GM10847 (cell line): ENCODE results near the gene USP40.

Experiments used
- POLR2A ChIP-seq: IDR thresholded peaks from 2 replicates; pipeline ENCODE4 v1.6.1; 2011; ENCODE audit not compliant: insufficient read length; ENCODE audit errors: extremely low read depth

Gene USP40

DNA sequence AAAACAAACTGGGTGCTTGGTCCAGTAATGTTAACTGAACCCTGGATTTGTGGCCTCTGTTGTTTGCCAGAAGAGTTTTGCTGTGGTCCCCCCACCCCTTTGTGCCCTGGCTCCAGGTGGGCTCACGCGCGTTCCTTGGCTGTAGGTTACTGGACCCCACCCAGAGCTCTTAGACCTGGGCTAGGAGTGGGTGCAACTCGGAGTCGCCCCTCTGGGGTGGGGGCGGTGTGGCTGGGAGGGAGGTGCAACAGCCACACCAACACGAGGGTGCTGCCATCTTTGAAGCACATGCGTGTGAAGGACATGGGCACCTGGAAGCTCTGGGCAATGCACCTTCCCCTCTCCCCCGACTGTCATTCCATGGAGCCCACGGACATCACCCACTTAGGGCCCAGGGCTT lies 92.7 kb downstream of the USP40 start:
- no peak for TF ChIP-seq POLR2A

DNA sequence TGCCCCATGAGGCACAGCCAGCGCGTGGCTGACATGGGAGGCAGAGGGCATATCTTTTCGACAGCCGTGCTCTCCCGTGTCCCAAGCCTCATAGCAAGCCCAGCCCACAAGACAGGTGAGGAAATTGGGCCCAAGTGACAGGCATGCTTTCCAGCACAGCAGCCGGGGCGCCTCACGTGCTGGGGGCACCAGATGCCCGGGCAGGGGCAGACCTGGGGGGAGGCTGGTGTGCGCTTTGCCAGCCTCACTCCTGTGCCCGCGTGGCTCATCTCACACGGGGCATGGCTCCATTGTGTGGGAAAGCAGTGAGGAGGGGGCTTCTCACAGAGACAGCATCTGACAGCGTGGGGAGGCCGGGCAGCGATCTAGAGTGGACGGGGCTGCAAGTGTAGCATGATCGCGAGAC lies 93.2 kb downstream of the USP40 start:
- no peak for TF ChIP-seq POLR2A

DNA sequence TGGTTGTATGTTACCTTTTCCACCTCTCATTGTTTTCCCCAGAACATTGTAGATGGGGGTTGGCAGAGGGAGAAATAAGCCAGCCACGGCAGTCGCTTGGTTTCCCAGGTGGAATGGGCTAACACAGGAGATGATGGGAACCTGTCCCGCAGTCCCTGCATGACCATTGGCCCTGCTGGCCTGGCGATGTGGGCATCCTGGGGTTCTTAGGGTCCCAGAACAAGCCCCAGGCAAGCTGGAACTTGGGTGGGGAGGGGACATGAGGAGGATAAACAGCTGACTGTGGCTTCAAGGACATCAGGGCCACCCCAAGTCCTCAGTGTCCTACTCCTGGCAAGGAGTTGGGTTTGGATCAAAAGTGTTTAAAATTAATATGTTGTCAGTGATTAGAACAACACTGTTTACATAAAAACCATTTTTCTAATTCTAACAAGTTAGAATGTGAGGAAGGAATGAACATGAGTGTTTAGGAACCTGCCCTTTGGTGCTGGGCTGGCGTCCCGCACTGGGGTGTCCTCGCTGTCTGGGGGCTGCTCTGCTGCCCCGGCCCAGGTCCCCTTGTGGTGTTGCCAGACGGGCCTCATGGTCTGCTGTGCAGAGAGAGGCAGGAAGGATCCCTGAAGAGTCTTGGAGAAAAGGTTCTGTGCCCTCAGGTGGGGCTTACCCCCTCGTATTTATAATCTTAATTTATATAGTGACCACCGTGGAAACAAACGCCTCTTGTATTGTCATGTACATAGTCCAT lies 95.1 kb downstream of the USP40 start:
- no peak for TF ChIP-seq POLR2A

DNA sequence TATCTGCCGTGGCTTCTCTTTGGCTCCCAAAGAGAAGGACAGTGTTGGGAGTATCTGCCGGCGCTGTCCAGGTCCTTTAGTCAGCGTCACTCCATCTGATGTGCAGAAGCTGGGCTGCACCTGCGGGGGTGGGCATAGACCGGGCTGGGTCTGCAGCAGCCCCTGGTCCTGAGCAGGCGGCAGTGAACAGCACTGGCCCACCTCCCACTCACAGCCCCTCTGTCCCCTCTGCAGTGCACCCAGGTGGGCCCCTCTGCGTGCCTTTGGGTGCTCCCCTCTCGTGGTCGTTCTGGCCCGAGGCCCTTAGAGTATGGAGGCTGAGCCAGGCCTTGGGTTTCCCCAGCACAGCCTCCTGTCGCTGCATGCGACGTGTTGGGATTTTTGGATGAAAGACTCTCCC lies 95.7 kb downstream of the USP40 start:
- TF ChIP-seq POLR2A, result no peak

DNA sequence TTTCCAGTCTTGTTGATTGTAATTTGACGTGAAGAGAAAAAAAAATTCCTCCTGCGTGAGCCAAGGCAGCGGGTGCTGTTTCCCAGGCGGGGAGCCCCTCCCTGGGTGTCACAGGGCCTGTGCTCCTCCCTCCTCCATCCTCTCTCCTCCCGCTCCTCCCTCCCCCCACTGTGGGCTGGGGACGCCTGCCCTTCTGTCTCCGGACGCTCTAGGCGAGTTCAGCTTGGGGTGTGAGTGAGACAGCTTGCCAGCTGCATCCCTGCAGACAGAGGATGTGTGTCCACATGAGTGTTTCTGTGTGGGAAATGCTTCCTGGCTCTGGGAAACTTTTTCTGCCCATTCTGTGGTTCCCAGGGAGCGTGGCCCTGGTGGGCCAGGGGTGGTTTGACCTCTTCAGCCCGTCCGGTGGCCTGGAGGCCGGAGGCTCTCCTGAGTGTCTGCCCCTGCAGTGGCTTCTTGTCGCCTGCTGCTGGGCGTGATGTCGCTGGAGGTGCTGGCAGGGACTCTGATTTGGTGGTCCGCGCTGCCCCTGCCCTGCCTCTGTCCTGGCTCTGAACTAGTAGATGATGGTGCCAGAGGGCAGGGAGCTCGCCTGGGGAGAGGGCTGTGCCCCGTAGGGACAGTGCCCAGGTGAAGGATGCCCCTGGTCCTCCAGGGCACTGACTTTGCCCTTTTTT lies 96.4 kb downstream of the USP40 start:
- no peak for TF ChIP-seq POLR2A

DNA sequence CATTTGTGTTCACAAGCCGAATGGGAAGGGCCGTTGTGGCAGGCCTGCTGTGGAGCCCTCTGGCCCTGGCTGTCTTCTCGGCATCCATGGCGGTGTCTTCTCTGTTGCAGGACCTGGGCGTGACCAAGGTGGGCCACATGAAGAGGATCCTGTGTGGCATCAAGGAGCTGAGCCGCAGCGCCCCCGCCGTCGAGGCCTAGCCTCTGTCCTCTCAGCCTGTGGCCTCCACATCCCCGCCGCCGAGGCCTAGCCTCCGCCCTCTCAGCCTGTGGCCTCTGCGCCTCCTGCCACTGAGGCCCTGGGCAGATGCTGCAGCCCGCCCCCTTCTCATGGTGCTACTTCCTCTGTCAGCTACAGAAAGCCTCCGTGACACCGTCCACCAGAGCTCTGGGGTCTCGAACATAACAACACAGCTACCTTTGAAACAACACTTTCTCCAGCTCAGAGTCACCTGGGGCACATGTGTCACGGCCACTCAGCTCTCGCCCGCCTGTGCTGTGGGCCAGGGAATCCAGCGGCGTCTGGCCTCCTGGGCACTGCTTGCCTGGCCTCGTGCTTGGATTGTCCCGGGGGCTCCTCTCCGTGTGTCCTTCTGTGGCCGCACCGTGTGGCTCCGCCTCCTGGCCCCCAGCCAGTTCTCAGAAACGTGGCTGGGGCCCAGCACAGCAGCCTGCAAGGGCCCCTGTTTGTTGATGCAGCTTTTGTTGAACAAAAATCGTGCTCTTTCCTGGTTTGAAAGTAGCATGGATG lies 97.1 kb downstream of the USP40 start:
- TF ChIP-seq POLR2A, result no peak

DNA sequence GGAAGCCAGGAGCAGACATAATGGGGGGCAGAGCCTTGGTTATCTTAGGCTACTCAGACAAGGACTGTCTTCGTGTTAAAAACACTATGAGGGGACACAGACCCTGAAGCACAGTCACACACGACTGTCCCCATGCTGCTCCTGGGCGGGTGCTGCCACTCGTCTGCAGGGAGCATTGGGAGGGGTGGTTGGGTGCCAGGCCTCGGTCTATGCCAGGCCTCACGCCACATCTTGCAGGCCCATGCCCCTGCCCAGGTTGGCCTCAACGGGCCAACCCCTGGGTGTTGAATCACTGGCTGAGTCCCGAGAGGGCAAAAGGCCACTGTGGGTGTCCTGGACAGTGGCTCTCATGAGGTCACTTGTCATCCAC lies 97.9 kb downstream of the USP40 start:
- no peak for TF ChIP-seq POLR2A

DNA sequence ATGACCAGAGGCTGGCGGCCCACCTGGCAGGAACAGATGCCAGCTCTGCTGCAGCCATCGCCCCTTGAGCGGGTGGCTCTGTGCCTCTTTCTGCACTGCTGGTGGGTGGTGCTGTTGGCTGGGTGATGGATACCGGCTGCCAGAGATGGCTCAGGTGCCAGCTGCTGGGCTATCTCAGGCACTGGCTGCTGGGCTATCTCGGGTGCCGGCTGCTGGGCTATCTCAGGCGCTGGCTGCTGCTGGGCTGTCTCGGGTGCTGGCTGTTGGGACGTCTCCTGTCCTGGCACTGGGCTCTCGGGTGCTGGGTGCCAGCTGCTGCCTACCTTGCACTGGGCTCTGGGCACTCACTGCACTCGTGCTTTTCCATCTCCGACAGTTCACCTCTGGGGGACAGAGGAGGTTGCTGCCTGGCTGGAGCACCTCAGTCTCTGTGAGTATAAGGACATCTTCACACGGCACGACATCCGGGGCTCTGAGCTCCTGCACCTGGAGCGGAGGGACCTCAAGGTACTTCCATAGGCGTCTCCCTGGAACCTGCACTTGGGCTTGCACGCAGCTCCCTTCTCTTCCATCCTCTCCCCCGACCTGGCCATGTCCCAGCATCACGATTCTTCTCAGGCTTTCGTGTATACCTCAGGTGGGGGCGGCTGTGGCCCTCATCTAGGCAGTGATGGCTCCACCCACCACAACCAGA lies 98.4 kb downstream of the USP40 start:
- TF ChIP-seq POLR2A, result no peak

DNA sequence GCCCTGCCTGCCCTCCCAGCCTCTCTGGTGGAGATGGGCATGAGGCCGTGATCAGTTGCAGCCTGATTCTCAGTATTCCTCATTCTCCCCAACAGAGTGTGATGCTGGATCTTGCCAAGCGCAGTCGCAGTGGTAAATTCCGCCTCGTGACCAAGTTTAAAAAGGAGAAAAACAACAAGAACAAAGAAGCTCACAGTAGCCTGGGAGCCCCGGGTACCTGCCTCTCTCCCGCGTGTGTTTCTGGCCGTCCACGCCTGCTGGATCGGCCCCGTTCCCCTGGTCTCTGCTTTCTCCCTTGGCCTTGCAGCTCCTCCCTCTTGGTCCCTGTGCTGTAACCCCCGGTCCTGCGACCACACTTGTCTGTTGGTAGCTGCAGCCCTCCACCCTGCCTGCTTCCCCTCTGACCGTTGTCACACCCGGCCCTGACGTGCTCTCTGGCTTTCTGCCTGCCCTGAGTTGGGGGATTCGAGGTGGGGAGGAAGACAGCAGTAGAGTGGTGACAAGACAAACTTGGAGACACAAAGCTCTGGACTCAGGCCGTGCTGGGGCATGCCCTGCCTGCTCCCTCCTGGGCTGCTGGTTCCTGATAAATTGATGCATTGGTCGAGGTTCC lies 99.5 kb downstream of the USP40 start:
- TF ChIP-seq POLR2A, result no peak

DNA sequence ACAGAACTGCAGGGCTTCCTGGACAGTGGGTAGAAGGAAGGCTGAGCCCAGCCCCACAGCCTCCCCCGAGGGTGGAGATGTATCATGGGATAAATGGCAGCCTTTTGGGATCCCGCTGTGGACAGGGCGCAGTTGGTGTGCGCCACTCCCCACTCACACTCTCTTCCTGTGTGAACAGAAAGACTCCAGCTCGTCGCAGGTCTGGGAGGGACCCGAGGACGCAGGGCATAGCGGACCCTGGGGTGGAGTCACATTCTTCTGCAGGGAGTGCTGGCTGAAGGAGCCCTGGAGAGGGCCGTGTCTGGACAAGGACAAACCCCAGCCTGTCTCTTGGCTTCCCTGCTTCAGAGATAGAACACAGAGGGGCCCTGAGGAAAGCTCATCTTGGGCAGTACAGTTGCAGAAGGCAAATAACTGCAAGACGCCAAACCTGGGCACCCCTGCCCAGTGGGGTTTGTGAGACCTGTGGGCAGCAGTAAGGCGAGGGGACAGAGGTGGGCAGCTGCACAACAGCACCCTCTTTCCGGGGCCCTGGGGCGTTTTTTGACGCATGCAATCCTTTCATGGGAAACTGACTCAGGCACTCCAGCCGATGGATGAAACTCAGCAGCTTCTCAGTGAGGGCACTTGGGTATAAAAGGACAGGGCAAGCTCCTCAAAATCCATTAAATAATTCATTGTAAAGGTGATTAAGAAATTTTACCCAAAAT lies 101.9 kb downstream of the USP40 start:
- TF ChIP-seq POLR2A, result no peak

DNA sequence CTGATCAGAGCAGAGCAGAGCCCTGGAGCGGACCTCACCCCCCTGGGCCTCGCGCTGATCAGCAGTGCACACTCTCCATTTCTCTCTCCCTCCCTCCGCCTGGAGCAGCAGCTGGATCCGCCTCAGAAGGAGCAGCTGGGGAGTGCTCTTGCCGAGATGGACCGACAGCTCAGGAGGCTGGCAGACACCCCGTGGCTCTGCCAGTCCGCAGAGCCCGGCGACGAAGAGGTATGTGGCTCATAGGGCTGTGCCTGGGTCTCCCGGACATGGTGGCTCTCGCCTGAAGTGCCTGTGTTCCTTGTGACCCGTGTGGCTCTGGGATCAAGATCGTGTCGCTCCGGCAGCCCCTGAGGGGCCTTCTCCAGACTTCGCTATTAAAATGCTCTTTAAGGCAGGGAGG lies 102.5 kb downstream of the USP40 start:
- no peak for TF ChIP-seq POLR2A

DNA sequence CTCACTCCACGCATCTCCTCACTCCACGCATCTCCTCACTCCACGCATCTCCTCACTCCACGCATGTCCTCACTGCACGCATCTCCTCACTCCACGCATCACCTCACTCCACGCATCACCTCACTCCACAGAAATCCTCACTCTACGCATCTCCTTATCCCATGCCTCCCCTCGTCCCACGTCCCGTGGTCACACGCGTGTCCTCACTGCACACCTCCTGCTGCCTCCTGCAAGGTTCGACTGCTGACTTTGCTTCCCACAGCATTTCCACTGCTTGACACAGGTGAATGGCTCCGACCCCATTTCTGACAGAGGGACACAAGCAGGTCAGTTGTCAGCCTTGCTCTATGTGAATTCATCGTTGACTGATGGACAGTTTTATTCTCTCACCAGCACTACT lies 103.0 kb downstream of the USP40 start:
- TF ChIP-seq POLR2A, result no peak

DNA sequence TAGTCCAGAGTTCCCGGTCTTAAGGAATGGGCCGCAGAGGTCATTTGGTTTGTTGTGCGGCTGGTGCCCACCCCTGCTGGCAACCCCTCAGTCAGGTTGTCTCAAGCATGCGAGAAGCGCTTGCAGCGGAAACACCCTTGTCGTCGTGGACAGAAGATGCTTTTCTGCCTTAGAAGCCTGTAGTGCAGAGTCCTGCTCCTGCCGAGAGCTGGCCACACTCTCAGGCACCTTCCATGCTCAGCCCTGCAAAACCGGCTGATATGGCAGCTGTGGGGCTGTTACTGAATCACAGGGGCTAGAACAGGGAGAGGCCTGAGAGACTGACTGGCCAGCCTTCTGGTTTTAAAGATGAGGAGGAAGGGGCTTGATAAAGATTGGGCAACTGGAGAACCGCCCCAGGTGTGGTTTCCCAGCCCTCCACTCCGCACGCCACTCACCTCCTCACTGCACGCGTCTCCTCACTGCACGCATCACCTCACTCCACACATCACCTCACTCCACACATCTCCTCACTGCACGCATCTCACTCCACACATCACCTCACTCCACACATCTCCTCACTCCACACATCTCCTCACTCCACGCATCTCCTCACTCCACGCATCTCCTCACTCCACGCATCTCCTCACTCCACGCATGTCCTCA lies 103.6 kb downstream of the USP40 start:
- TF ChIP-seq POLR2A, result no peak

DNA sequence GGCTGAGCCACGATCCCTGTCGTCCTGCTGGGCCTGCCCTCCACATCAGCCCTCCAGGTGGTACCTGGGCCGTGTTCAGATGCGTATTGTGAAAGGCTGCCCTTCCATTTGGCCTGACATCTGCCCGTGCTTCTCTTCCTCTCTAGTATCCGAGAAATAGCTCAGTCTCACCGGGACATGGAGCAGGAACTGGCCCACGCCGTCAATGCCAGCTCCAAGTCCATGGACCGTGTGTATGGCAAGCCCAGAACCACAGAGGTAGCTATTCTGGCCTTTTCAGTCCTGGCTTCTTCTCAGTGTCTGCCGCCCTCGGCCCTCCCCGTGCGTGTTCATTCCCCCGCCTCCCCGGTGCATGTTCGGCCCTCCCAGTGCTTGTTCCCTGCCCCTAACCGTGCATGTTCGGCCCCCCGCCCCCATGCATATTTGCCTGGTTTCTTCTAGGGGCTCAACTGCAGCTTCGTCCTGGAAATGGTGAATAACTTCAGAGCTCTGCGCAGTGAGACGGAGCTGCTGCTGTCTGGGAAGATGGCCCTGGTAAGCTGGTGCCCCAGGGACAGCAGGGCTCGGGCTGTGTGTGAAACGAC lies 104.3 kb downstream of the USP40 start:
- no peak for TF ChIP-seq POLR2A
